Gastroesophageal sphincter (tissue), 3 donors: Measurements from ENCODE around the gene OR1I1.

Experiments
- POLR2A ChIP-seq, 2 donors: fragments of 450-650 bp; IDR thresholded peaks; one replicate each; pipeline ENCODE4 v1.6.1; 2017; ENCODE audit warnings: antibody characterized with exemption in 2 of 2, mild to moderate bottlenecking in 2 of 2, moderate library complexity in 1 of 2
- POLR2AphosphoS5 ChIP-seq: sonication (generic); formaldehyde crosslinking; IDR thresholded peaks from one replicate; pipeline ENCODE4 v1.6.1; 2017; ENCODE audit warnings: antibody characterized with exemption
- TF ChIP-seq, protein P1 (sequence below), 4 experiments: fragments of 200-600 bp in 2 of 4; fragments of 450-650 bp in 2 of 4; sonication (generic) in 1 of 4; IDR thresholded peaks; one replicate each; pipeline ENCODE4 v1.5.1; 2017 to 2019; ENCODE audit warnings: antibody characterized with exemption in 4 of 4, mild to moderate bottlenecking in 2 of 4, moderate library complexity in 2 of 4

DNA sequence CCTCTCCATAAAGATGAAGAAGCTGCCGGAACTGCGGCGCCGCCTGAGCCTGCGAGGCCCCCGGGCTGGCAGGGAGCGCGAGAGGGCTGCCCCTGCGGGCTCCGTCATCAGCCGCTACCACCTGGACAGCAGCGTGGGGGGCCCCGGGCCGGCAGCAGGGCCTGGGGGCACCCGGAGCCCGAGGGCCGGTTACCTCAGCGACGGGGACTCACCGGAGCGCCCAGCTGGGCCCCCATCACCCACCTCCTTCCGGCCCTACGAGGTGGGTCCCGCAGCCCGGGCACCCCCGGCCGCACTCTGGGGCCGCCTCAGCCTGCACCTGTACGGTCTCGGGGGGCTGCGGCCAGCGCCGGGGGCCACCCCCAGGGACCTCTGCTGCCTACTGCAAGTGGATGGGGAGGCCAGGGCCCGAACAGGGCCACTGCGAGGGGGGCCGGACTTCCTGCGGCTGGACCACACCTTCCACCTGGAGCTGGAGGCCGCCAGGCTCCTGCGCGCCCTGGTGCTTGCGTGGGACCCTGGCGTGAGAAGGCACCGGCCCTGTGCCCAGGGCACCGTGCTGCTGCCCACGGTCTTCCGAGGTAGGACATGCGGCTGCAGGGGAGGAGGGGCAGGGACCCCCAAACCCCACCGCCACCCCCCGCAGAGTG lies 27.9 kb downstream of the OR1I1 start:
- TF ChIP-seq, protein P1, sequence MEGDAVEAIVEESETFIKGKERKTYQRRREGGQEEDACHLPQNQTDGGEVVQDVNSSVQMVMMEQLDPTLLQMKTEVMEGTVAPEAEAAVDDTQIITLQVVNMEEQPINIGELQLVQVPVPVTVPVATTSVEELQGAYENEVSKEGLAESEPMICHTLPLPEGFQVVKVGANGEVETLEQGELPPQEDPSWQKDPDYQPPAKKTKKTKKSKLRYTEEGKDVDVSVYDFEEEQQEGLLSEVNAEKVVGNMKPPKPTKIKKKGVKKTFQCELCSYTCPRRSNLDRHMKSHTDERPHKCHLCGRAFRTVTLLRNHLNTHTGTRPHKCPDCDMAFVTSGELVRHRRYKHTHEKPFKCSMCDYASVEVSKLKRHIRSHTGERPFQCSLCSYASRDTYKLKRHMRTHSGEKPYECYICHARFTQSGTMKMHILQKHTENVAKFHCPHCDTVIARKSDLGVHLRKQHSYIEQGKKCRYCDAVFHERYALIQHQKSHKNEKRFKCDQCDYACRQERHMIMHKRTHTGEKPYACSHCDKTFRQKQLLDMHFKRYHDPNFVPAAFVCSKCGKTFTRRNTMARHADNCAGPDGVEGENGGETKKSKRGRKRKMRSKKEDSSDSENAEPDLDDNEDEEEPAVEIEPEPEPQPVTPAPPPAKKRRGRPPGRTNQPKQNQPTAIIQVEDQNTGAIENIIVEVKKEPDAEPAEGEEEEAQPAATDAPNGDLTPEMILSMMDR (IDR thresholded peaks at IDR 0.05) = no peak
- TF ChIP-seq POLR2A (IDR thresholded peaks at IDR 0.05) (no peak), POLR2AphosphoS5 (no peak)
